IPS DF 6.9 (cell line): Measurements from ENCODE around the gene PPP2R2D.

Source experiments
- DNase-seq: peaks from one replicate; pipeline ENCODE4 v3.0.0-alpha.2; 2013; ENCODE audit warnings: low read depth, low spot score
- H3K27ac ChIP-seq: one replicate; pipeline ENCODE4 v1.5.1; 2013; ENCODE audit warnings: low read length, control low read depth
- H3K27me3 ChIP-seq: 2 replicates; pipeline ENCODE4 v1.6.1; 2013; ENCODE audit warnings: mild to moderate bottlenecking, low read length; ENCODE audit not compliant: control insufficient read depth, insufficient read depth
- H3K36me3 ChIP-seq: 2 replicates; pipeline ENCODE4 v1.6.1; 2013; ENCODE audit warnings: low read length; ENCODE audit not compliant: control insufficient read depth, insufficient read depth
- H3K4me1 ChIP-seq: 2 replicates; pipeline ENCODE4 v1.6.1; 2013; ENCODE audit warnings: low read length; ENCODE audit not compliant: control insufficient read depth, insufficient read depth
- H3K4me3 ChIP-seq: 2 replicates; pipeline ENCODE4 v1.5.1; 2013; ENCODE audit warnings: mild to moderate bottlenecking, low read length
- H3K9me3 ChIP-seq: 2 replicates; pipeline ENCODE4 v1.6.1; 2013; ENCODE audit warnings: low read length, inconsistent platforms; ENCODE audit not compliant: control insufficient read depth, insufficient read depth
- WGBS: extraction: QIAGEN DNeasy Blood & Tissue Kit; methylation state at CpG from one replicate; pipeline ENCODE4 v1.1.7; 2013; ENCODE audit warnings: mixed read lengths, missing lambda C conversion rate; ENCODE audit not compliant: insufficient read length, insufficient coverage; 5-methylcytosine and 5-hydroxymethylcytosine counted together

PPP2R2D gene

GRCh38 chr10:131963811-131964210, 63.0 kb downstream of the PPP2R2D start:
- Histone ChIP-seq H3K36me3 (peaks cover 11% of the 10 kb centered on the region), H3K27me3 (no peaks in the 10 kb centered on the region), H3K27ac (no peak overlapping the region), H3K4me1 (peaks cover 1% of the 10 kb centered on the region; the same call in 1 of the 2 replicates), H3K9me3 (no peaks in the 10 kb centered on the region), H3K4me3 (no peak overlapping the region)
- no CpG with 5 or more reads among the region's 9 CpGs for WGBS
- no peak for DNase-seq

- Histone ChIP-seq H3K4me1 (peaks cover 1% of the 10 kb centered on the region; the same call in 1 of the 2 replicates), H3K9me3 (no peaks in the 10 kb centered on the region), H3K4me3 (no peak overlapping the region), H3K27ac (no peak overlapping the region), H3K36me3 (peaks cover 13% of the 10 kb centered on the region), H3K27me3 (no peaks in the 10 kb centered on the region)
- WGBS: no CpG with 5 or more reads among the region's 9 CpGs
- DNase-seq: no peak
Measured at GRCh38 chr10:131964298-131964697, 63.5 kb downstream of the PPP2R2D start.

- peaks cover 16% of the 10 kb centered on the region for H3K36me3 ChIP-seq
- WGBS: no CpG with 5 or more reads among the region's 13 CpGs
Measured at GRCh38 chr10:131968949-131969348, 68.1 kb downstream of the PPP2R2D start.

DNA sequence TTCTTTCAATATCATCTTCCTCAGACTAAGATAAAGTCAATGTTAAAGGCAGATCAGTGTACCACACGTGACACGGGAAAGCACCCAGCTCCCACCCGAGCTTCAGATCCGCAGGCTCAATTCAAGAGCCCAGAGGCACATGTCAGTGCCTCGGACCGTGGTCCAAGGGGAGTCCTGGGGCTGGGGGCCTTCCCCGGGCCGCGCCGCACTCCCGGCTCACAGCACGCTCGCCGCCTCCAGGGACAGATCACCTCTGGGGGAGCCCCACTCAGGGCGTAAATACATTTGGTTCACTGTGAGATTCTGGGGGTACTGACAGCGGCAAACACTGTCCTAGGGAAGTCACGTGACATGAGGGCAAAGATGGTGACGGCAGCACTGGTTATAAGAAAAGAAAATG, 70.1 kb downstream of the PPP2R2D start:
- H3K4me1 ChIP-seq: no peaks in the 10 kb centered on the region

More at GRCh38 chr10:131968949-131969348, 68.1 kb downstream of the PPP2R2D start:
- DNase-seq: no peak
- no peaks in the 10 kb centered on the region for H3K9me3 ChIP-seq
- no peak overlapping the region for H3K4me3 ChIP-seq
- H3K27me3 ChIP-seq: no peaks in the 10 kb centered on the region
- H3K27ac ChIP-seq: no peak overlapping the region
- no peaks in the 10 kb centered on the region for H3K4me1 ChIP-seq

DNA sequence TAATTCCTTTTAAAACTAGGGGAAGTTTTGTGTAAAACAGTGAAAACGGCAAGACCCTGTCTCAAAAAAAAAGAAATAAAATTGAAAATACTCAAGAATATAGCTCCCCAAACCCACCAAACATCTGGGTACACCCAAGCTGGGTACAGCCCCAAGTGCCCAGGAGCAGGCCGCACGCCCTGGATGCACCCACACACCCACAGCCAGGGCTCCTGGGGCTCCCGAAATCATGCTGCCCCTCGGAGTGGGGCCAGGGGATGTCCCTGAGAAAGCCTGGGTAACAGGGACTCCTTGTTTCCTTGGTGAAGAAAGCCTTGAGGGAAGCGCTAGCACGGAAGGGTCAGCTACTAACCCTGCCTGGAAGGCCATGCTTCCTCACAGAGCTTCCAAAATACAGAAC, 70.8 kb downstream of the PPP2R2D start:
- H3K27me3 ChIP-seq: no peaks in the 10 kb centered on the region
- peaks cover 16% of the 10 kb centered on the region for H3K36me3 ChIP-seq
- no peak overlapping the region for H3K4me3 ChIP-seq
- WGBS: no CpG with 5 or more reads among the region's 7 CpGs
- H3K4me1 ChIP-seq: no peaks in the 10 kb centered on the region
- no peak overlapping the region for H3K27ac ChIP-seq
- H3K9me3 ChIP-seq: no peaks in the 10 kb centered on the region
- no peak for DNase-seq

More for the DNA sequence above, 70.1 kb downstream of the PPP2R2D start:
- WGBS: no CpG with 5 or more reads among the region's 18 CpGs
- Histone ChIP-seq H3K4me3 (no peak overlapping the region), H3K36me3 (peaks cover 16% of the 10 kb centered on the region), H3K27me3 (no peaks in the 10 kb centered on the region), H3K9me3 (no peaks in the 10 kb centered on the region), H3K27ac (no peak overlapping the region)
- DNase-seq: no peak

DNA sequence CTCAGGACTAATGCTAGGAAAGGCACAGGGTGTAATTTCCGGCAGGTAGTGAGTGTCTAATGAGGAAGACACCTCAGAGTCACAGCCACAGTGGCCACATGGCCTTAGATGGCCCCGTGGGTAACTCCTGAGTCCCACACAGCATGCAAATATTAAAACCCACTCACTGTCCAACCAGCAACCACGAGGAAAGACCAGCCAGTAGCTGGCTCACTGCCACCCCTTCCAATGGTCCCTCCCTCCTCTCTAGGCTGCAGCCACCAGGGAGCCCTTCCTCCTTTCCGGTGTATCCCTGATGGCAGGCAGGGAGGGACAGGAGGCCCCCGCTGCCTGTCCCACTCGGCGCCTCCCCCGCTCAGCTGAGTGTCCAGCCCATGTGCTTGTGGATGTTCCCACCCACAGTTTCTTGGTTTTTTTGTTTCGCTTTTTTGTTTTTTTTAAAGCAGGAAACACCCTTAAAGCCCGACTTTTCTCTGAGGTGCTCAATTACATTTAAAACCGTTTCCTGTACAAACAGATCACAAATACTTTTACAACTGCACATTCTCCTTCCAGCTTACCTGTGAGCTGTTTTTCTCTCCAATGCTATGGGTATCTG, 71.8 kb downstream of the PPP2R2D start:
- Histone ChIP-seq H3K9me3 (no peaks in the 10 kb centered on the region), H3K4me1 (no peaks in the 10 kb centered on the region), H3K27me3 (no peaks in the 10 kb centered on the region), H3K36me3 (peaks cover 16% of the 10 kb centered on the region), H3K27ac (no peak overlapping the region), H3K4me3 (no peak overlapping the region)
- no CpG with 5 or more reads among the region's 11 CpGs for WGBS
- no peak for DNase-seq

DNA sequence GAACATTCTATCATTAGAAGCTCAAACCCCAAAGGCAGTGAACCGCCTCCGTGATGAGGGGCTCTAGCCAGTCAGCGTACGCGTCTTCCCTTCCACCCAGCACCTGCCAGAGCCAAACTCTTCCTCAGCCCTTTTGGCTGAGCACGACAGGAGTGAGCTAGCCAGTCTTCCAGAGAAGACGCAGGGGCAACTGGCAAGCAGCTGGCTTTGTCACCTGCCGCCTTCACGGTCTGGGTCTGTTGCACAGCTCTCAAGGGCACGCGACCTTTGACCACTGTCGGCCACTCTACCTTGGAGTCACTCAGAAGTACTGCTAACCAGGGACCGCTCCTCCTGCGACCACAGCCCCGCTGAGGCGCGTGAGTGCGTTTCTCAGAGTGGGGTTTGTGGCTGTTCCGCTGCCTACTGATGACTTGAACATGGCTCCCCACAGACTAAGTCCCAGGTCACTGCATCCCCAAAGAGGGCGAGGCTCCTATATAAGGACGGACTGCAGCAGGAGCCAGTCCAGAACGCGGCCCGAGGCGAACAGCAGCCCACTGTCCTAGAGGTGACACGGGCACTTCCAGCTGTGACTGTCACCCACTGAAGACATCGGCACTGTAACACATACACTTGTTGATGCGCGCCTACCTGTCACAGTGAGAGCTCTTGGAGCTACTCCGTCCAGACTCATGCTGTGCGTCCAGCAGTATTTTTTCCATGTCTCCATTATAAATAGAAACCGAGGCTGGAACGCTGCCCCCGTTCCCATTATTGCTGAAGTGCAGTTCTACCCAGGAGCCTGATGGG, 72.5 kb downstream of the PPP2R2D start:
- H3K27me3 ChIP-seq: no peaks in the 10 kb centered on the region
- no peak overlapping the region for H3K27ac ChIP-seq
- no peak for DNase-seq
- H3K4me1 ChIP-seq: no peaks in the 10 kb centered on the region; the same call in 1 of the 2 replicates
- no CpG with 5 or more reads among the region's 34 CpGs for WGBS
- no peak overlapping the region; the same call in 1 of the 2 replicates for H3K4me3 ChIP-seq
- H3K36me3 ChIP-seq: peaks cover 16% of the 10 kb centered on the region
- H3K9me3 ChIP-seq: no peaks in the 10 kb centered on the region

GRCh38 chr10:131974034-131974817, 73.4 kb downstream of the PPP2R2D start:
- Histone ChIP-seq H3K27me3 (no peaks in the 10 kb centered on the region), H3K4me3 (no peak overlapping the region), H3K4me1 (peaks cover 3% of the 10 kb centered on the region; the same call in 1 of the 2 replicates), H3K9me3 (no peaks in the 10 kb centered on the region), H3K36me3 (peaks cover 12% of the 10 kb centered on the region; the same call in 1 of the 2 replicates), H3K27ac (no peak overlapping the region)
- WGBS: no CpG with 5 or more reads among the region's 14 CpGs
- DNase-seq: no peak

DNA sequence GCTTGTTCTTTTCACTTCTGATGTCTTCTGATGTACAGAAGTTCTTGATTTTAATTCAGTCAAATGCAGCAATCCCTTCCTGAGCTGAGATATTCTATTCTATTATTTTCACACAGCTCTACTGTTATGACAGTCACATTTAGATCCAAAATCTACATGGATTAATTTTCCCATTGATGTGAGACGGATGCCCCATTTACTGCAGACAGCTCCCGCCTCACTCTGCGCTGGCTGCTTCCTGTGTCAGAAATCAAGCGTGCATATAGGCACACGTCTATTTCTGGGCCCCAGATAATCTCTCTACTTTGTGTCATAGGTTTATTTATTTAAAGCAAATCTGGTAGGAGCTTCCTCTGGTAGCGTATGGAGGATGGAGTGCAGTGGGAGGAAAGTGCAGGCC, 74.2 kb downstream of the PPP2R2D start:
- H3K36me3 ChIP-seq: peaks cover 12% of the 10 kb centered on the region; the same call in 1 of the 2 replicates
- H3K27ac ChIP-seq: no peak overlapping the region
- no peaks in the 10 kb centered on the region for H3K27me3 ChIP-seq
- DNase-seq: no peak
- no peak overlapping the region for H3K4me3 ChIP-seq
- peaks cover 3% of the 10 kb centered on the region for H3K4me1 ChIP-seq
- H3K9me3 ChIP-seq: no peaks in the 10 kb centered on the region
- no CpG with 5 or more reads among the region's 6 CpGs for WGBS

DNA sequence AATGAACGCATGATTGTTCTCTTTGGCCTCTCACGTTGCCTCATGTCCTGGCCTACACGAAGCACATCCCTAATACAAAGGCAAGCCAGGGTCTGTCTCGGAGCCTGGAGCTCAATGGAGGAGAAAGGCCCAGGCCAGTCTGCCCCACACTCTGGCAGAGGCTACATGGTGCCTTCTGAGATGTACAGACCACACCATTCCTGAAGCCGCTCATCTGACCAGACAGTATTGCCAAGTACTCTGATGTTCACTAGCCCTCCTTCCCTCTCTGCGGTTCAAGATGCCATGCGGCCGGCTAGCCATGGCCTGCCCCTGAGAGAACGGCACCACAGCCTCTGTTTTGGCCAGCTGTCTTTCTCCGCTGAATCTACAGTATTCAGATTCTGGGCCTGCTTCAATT, 75.0 kb downstream of the PPP2R2D start:
- H3K4me1 ChIP-seq: peaks cover 3% of the 10 kb centered on the region
- H3K36me3 ChIP-seq: peaks cover 7% of the 10 kb centered on the region; the same call in 1 of the 2 replicates
- no peak overlapping the region for H3K27ac ChIP-seq
- DNase-seq: no peak
- H3K9me3 ChIP-seq: no peaks in the 10 kb centered on the region
- no peaks in the 10 kb centered on the region for H3K27me3 ChIP-seq
- H3K4me3 ChIP-seq: no peak overlapping the region
- no CpG with 5 or more reads among the region's 10 CpGs for WGBS
